Measurements from ENCODE around the gene ADAMTS16.

The ADAMTS16 gene

DNA sequence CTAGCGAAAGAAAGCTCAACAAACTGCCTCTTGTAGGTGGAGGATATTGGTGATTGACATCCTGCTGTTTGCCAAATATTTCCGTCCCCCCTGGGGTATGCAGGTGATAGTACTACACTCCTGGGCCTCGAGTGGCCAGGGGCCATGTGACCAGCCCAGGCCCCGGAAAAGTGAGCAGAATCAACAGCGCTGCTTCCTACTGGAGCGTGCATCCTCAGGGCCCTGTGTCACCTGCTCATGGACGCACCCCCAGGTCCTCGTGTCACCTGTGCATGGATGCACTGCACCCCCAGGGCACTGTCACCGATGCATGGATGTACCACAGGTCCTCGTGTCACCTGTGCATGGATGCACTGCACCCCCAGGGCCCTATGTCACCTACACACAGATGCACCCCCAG, 43.8 kb downstream of the ADAMTS16 start:
- DNase-seq, result no peak

DNA sequence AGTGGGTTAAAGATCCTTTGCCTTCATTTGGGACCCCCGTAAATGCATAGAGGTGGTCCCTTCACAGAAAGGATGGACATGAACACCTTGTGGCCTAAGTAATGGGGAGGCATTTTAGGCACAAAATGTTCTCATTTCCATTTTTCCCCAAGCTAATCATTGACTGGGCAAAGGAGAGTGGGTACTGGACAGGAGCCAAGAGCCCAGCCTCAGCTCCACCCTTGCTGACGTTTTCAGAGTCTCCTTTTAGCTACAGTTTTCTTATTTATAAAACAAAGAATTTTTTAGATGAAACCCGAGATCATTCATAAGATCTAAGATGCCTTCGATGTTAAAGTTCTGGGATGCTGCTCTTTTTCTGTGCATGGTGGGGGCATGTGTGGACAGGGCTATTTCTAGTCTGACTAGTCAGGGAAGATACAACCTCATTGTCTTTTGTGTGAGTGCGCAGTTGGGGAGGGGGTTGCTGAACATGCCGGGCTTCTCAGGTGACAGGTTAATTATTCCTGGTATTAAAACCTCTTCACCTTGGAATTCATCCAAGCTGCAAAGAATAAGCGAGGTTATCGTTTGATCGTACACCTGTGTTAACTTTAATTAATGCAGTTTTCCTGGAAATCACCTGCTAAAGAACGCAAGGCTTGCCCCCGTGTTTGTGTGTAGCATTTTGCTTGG, 48.4 kb downstream of the ADAMTS16 start:
- no peak for DNase-seq

DNA sequence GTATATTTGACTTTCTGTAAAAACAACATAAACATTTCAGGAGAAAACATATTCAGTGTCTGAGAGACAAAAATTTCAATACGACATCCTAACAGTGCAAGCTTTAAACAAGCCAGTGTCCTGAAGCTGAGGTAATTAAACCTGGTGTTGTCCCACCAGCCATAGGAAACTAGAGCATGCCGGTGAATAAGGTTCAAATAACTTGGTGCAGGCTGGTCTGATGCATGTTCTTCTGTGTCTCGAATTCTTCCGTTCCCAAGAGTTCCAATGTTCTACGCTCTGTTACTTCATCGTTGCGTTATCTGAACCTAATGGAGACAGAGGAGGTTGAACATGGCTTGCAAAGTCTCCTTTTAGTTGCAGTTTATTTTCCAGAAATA, 48.9 kb downstream of the ADAMTS16 start:
- no peak for DNase-seq

DNA sequence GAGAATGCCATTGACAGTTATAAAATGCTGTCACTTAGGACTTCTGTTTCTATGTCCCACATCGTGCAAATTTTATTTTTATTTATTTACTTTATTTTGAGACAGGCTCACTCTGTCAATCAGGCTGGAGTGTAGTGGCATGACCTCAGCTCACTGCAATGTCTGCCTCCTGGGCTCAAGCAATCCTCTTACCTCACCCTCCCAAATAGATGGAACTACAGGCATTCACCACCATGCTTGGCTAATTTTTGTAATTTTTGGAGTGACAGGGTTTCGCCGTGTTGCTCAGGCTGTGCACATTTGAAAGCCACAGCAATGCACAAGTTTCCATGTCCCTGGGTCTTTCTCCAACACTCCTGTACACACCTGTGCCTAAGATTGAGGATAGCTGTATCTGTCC, 51.8 kb downstream of the ADAMTS16 start:
- DNase-seq, result no peak

DNA sequence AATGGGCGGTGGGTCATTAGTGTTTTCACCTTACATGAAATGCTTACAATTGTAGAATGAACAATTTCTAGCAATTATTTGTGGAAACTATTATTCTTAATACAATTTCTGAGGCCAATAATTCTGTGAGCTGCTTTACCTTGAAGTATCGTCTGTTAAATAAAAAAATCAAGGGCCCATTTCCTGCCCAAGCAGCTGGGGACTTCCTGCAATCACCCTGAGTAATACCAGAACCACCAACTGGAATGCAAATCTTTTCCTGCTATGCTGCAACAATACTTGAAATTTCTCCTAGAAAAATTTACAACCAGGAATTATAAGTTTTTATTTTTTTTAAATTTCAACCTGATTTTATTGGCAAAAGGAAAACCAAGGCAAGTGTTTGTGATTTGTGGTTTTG, 52.6 kb downstream of the ADAMTS16 start:
- DNase-seq, result no peak

DNA sequence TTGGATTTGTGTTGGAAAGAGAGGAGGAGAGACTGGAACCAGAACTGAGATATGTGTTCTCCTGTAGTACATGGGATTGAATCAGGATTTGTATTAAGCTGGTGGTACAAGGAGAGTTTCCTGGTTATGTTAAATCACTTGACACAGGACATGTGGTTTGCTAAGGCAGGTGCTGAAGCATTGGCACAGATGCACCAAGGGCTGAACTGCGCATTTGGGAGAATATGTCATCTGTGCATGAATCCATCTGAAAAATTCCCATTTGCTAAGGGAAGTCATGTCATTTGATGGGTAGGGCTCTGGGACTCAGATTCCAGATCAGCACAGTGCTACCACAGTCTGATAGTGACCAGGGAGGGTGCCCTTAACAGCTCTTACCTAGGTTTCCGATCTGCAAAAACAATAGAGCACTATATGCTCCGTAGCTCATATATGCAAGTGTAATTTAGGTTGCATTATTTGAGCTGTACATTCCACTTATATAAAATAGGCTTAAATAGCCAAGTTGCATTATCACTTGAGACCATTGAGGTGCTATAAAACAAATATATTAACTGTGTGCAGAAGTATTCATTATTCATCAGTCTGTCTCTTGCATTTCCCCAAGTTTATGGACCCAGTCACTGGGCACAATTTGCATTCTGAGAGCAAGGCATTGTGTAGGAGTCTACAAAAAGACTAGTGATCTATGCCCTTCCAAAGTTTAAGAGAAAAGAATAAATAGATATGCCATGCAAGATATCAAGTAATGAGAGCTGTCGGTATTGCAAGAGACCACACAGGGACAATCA, 55.2 kb downstream of the ADAMTS16 start:
- no peak for DNase-seq

DNA sequence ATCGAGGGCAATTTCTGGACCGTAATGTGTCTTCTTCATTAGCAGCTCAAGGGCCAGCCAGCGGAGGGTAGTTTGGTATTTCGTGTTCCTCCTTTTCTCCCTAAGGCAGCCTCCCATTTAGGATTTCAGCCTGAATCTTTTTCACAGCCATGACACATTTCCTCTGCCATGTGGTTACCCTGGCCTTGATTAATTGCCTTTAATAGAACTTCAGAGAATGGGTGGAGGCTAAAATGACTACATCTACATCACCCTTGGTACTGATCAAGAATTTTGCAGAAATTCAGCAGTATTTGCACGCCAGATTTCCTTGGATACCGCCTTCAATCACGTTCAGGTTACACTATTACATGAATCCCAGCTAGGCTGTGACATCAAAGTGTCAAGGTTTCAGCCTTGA, 58.0 kb downstream of the ADAMTS16 start:
- no peak for DNase-seq

DNA sequence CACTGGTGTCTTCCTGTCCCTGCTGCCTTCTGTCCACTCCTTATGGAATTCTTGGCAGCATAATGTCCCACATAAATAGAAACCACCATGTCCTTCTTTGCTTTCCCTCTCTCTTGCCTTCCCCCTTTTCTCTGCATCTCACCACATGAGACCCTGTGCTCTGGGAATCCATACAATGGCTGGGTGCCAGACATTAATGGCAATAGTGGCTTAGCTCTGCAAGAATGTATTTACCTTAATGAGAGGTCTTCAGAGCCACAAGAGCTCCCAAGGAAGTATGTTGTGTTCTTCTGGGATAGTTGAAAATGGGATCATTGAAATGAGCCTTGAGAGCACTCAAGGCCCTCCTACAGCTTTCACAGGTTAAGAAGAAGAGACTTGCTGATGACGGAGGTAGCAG, 58.7 kb downstream of the ADAMTS16 start:
- no peak for DNase-seq

DNA sequence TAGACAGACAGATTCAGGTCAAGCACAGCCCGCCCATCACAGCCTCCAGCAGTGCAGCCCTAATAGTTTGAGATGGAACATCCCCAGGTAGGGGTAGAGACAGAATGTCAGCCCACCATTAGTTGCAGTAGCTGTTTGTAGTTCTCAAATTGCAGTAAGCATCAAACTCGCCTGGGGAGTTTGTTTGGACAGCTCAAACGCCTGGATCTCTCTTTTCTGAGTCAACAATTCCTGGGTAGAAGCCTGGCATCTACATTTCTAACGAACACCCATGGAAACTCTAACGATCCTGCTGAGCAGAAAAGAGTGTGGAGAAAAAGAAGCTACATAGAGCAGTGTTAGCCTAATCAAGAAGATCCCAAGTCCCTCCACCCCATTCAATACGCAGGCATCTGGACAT, 59.4 kb downstream of the ADAMTS16 start:
- no peak for DNase-seq

DNA sequence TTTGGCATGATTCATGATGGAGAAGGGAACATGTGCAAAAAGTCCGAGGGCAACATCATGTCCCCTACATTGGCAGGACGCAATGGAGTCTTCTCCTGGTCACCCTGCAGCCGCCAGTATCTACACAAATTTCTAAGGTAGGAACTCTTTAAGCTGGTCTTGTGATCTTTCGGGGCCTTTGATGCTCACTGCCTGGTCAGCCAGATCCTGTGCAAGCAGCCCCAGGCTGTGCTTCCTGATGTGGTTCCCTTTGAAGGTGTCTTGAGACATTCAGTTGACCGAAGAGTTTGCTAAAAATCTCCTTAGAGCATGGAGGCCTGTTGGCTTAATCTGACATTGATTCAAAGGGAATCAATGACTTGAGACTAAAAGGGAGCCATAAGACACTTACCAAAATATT, 60.0 kb downstream of the ADAMTS16 start:
- no peak for DNase-seq

DNA sequence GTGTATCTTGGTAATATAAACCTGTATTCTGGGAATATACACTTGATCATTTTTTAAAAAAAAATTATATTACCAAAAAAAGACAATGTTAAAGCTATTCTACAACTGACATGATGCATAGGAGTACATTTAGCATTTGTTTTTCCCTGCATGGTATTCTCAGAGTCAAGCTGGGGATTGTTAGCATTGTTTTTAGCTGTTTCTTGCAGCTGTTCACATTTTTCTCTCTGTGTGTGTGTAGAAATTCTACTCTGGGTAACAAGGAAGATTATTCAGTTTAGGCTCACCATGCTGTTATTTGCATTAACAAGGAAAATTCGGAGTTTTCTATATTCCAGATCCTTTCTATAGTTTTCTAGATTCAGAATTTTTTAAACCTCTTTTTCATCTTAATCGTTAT, 62.2 kb downstream of the ADAMTS16 start:
- DNase-seq, result no peak

DNA sequence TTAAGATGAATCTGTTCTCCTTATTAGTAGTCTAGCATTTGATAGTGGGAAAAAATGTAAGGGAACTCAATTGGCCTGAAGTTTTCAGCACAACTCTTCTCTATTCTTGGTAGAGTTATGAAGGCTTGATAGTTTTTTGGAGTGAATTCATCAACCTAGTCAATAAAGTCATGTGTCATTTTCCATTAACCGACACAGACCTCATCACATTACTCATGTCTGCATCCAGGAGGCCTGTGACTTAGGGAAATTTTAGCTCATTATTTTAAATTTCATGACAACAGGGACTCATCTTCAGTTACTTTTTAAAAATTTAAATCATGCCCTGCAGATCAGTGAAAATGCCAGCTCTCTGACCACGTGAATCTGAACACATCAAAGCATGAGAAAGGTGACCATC, 63.3 kb downstream of the ADAMTS16 start:
- DNase-seq, result no peak

DNA sequence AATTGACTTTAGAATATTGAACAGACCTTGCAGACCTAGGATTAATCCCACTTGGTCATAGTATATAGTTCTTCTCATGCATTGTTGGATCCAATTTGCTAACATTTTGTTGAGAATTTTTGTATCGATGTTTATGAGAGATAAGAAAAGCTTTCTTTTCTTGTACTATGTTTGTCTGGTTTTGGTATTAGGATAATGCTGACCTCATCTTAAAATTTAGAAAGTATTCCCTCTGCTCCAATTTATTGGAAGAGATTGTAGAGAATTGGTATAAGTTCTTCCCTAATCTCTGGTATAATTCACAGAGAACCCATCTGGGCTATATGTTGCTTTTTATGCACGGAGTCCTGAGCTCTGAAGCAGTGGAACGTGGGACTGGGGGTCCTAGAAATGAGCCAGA, 67.7 kb downstream of the ADAMTS16 start:
- DNase-seq, result no peak

DNA sequence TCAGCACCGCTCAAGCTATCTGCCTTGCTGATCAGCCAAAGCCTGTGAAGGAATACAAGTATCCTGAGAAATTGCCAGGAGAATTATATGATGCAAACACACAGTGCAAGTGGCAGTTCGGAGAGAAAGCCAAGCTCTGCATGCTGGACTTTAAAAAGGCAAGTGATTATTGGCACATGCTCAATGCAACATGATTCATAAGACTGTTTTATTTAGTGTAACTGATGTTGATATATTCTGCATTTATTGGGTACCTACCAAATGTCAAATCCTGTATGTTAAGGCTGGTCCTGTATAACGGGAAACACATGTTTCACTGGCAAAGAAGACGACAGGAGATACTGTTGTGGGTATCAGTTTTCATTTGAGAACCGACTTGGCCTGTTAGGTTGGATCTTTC, 69.0 kb downstream of the ADAMTS16 start:
- no peak for DNase-seq

DNA sequence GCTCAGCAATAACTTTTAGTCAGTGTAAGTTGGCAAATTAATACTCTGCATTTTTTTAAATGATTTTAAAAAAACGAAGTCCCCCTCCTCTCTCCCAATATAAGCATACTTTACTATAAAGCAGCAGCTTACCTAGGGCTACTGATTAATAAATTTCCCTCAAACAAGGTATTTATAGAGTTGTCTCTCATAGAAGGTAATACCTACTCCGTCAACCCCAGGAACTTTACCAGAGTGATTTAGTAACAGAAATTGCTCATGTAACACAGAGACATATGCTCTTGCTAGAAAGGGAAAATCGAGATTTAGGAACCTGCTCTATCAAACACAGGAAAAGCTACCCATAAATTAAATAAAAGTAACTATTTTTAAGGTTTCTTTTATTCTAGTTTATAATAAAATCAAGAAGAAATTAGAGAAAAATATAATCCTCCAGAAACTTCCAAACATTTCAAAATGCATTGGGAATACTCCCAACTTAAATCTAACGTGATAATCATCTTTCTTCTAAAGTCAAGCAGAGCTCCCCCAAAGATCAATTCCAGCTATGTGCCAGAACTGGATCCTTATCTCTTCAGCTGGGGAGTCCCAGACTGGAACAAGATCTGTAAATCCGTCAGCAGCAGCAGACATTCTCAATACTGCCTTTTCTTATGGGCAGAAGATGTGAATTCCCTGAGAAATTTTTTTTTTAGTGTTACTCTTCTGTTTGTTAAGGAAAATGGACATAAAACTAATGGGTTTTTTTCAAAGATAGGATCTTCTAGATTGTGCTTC, 69.6 kb downstream of the ADAMTS16 start:
- DNase-seq, result no peak

DNA sequence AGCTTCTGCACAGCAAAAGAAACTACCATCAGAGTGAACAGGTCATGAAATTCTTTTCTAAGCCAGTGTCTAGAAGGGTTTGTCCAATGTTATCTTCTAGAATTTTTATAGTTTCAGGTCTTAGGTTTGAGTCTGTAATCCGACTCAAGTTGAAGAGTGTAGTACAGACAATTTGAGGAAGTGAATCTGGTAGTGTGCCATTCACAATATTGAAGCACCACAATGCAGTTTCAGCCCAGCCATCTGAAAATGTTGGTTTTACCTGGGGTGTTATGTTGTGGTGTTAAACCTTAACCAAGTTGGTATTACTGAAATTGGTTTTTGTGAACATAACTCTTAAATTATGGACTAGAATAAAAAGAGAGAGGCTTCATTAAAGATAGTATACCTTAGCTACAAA, 77.2 kb downstream of the ADAMTS16 start:
- DNase-seq, result no peak

DNA sequence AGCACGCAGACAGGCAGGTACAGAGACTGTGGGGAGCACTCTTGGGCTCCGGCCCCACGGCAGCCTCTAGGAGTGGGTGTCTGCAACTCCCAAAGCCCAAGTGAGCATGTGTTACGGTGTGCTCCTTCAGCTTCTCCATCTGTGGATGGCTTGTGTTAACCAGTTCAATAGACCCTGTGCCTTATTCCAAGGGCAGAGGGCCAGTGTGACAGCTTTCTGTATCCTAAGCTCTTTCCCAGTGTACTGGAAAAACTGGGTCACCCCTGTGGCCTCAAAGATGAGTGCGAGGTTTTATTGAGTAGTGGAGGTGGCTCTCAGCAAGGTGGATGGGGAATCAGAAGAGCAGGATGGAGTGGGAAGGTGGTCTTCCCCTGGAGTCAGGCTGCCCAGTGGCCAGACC, 78.3 kb downstream of the ADAMTS16 start:
- DNase-seq, result no peak

DNA sequence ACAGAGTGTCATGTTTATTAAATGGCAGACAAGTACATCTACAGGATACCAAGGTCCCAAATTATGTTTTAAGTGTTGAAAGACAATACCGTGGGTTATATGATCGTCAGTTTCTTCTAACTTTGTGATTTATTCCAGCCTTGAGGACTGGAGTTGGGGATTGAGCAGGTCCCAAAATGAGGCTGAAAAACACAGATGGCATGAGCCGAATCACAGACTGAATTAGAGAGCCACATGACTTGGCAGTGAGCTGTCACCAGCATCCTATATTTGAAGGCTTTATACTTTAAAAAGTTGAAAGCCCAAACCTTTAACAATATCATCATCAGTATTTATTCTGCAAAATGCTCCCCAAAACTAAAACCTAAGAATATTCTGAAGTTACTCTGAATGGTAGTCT, 79.4 kb downstream of the ADAMTS16 start:
- DNase-seq, result no peak

DNA sequence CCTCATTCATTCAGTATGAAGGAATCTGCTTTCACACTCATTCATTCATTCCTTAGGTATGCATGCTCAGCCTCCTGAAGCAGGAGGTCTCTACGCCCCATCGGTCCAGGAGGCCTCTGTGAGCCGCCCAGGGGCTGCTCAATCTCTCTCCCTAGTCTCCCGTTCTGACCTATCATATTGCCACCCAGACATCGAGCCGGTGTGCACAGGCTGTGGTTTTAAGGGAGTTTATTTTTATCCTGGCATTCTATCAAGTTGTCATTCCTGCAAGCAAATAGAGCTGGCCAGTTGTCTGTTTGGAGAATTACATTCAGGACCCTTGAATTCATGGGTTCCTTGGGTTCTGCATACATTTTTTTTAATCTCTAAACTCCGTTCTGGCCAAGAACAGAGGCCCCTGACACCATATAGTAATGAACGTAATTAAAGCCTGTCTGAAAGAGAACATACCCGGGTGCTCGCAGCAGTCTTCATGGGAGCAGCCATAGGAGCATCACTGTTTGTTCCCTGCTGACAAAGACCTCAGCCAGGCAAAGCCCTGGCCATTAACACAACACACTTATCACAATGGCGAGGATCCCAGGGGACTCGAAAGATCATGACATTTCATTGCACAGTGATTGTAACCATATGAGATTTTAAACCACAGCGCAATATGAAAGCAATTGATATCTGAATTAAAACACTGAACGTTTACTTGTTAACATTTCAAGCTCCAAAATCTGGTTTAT, 80.9 kb downstream of the ADAMTS16 start:
- no peak for DNase-seq

DNA sequence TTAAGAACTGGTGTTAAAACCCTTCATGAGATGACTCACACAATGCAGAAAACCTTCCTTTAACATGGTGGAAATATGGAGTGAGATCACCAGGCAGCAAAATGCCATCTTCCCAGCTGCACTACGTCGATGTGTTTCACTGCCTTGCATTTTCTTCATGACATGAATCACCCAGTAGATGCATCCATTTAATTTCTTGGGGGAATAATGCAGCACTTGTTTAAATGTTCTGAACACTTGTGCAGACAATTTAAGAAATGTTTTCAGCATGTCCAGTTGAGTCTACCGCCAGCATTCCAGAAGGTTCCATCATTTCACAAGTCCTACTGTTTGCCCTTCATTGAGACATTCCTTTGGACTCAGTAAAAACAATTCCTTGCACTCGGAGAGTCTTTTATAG, 81.6 kb downstream of the ADAMTS16 start:
- DNase-seq, result no peak

DNA sequence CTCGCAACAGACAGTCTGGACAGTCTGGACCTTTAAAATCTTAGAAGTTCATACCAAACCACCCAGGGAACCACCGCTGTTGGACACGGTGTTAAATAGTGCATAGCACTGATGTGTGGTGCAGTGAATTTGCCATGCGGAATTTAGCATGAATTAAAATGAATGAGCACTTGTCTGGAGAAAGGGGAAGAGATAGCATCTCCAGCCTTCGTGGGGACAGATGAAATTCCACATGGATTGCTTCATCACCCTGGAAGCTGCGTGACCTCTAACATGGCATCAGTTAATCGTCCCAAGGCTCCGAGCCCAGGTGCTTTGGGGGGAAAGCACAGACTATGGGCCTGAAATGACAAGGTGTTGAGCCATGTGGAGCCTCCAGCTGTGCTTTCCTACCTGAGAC, 91.4 kb downstream of the ADAMTS16 start:
- no peak for DNase-seq

DNA sequence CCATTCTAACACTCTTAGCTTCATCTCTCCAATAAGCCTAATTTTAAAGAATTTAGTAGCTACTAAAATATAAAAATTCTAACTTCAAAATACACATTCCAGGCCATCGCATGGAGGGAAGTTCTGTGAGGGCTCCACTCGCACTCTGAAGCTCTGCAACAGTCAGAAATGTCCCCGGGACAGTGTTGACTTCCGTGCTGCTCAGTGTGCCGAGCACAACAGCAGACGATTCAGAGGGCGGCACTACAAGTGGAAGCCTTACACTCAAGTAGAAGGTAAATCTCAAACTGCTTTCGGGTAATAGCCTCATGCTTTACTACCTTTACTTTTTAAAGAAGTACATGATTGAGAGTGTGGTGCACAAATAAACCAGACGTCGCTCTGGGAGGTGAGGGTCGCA, 94.8 kb downstream of the ADAMTS16 start:
- DNase-seq, result no peak

DNA sequence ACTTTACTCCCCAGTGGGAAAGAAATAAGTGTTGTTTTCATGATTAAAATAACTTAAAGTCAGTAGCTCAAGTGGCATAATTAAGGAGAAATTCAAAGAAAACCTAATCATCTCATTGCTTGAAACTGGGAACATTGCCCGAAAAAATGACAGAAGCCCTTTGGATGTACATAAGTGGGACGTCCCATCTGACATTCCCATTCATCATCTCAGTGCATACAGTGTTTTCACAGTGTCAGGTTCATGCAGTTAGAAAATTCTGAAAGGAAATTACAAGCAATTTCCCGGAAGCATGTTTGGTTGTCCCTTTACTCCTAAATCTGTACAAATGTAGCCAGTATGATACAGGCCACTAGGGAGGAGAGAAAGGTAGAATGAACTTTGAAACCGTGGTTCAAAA, 95.6 kb downstream of the ADAMTS16 start:
- DNase-seq, result no peak

Measured in stimulated activated CD4-positive, alpha-beta T cell treated with anti-CD3 and anti-CD28 coated beads, Interleukin-2, amount 100 ng/mL, for 48 hours (primary cell).